GM23338 (cell line): ENCODE results near the gene CEP68. TPM values are rescaled to one million over a fixed set of nuclear protein-coding genes. Genes with fewer than 3 reads are reported as not detected.

ENCODE experiments used
- ATAC-seq: fragments of 200-7000 bp; cut with Tn5 transposase; 3 replicates; pipeline ENCODE4 v1.9.1; 2020
- DNase-seq: peaks from one replicate; pipeline ENCODE4 v3.0.0-alpha.2; 2015; ENCODE audit warnings: low spot score
- H2AFZ ChIP-seq: fragments of 200-600 bp; sonication (generic); 2 replicates; pipeline ENCODE4 v1.8.0; 2016; ENCODE audit warnings: antibody characterized with exemption, mild to moderate bottlenecking, moderate library complexity
- H3F3A ChIP-seq: fragments of 200-600 bp; sonication (generic); replicated peaks from 2 replicates; pipeline ENCODE4 v1.8.0; 2017; ENCODE audit warnings: antibody characterized with exemption, mixed run types, low read depth
- H3K27ac ChIP-seq: fragments of 200-600 bp; sonication (generic); 2 replicates; pipeline ENCODE4 v1.6.1; 2016; ENCODE audit warnings: low read depth
- H3K27me3 ChIP-seq: fragments of 200-600 bp; sonication (generic); 2 replicates; pipeline ENCODE4 v1.8.0; 2016; ENCODE audit warnings: mild to moderate bottlenecking, mixed run types, moderate library complexity; ENCODE audit not compliant: insufficient read depth
- H3K36me3 ChIP-seq: fragments of 200-600 bp; sonication (generic); 2 replicates; pipeline ENCODE4 v1.8.0; 2016; ENCODE audit warnings: mild to moderate bottlenecking; ENCODE audit not compliant: insufficient read depth
- H3K4me1 ChIP-seq: fragments of 200-600 bp; sonication (generic); 2 replicates; pipeline ENCODE4 v1.8.0; 2016; ENCODE audit warnings: mild to moderate bottlenecking, moderate library complexity; ENCODE audit not compliant: insufficient read depth
- H3K4me2 ChIP-seq: fragments of 200-600 bp; sonication (generic); 2 replicates; pipeline ENCODE4 v1.7.1; 2017; ENCODE audit warnings: mixed run types
- H3K4me3 ChIP-seq: fragments of 200-600 bp; sonication (generic); 2 replicates; pipeline ENCODE4 v1.6.1; 2016; ENCODE audit warnings: mixed run types
- H3K79me2 ChIP-seq: fragments of 200-600 bp; sonication (generic); replicated peaks from 2 replicates; pipeline ENCODE4 v1.8.0; 2017; ENCODE audit warnings: mild to moderate bottlenecking; ENCODE audit not compliant: insufficient read depth
- H3K9me2 ChIP-seq: fragments of 200-600 bp; sonication (generic); 2 replicates; pipeline ENCODE4 v1.8.0; 2017; ENCODE audit not compliant: insufficient read depth
- H4K20me1 ChIP-seq: fragments of 200-600 bp; sonication (generic); replicated peaks from 2 replicates; pipeline ENCODE4 v1.8.0; 2017; ENCODE audit warnings: mild to moderate bottlenecking; ENCODE audit not compliant: insufficient read depth
- H3K27ac Mint-ChIP-seq: 2 replicates; pipeline ENCODE4 v1.8.0; 2020; ENCODE audit warnings: inconsistent platforms, mild to moderate bottlenecking, moderate library complexity, mixed read lengths
- H3K27me3 Mint-ChIP-seq: 3 replicates; pipeline ENCODE4 v1.8.0; 2022; ENCODE audit warnings: low read depth, mild to moderate bottlenecking, moderate library complexity, mixed read lengths, inconsistent platforms; ENCODE audit not compliant: insufficient read depth, poor library complexity
- H3K36me3 Mint-ChIP-seq: 3 replicates; pipeline ENCODE4 v1.8.0; 2021; ENCODE audit warnings: low read depth, mild to moderate bottlenecking, inconsistent platforms, moderate library complexity, mixed read lengths
- H3K4me1 Mint-ChIP-seq: 3 replicates; pipeline ENCODE4 v1.8.0; 2020; ENCODE audit warnings: mild to moderate bottlenecking, inconsistent platforms, mixed read lengths
- H3K4me3 Mint-ChIP-seq: 3 replicates; pipeline ENCODE4 v1.8.0; 2021; ENCODE audit warnings: moderate library complexity, mild to moderate bottlenecking, inconsistent platforms, mixed read lengths
- H3K9me3 Mint-ChIP-seq: 3 replicates; pipeline ENCODE4 v1.8.0; 2020; ENCODE audit warnings: moderate library complexity, mild to moderate bottlenecking, inconsistent platforms, mixed read lengths
- CREB1 ChIP-seq: fragments of 250-450 bp; sonication (Bioruptor Pico); IDR thresholded peaks from 2 replicates; pipeline ENCODE4 v1.5.0; 2020; ENCODE audit warnings: low read depth, mild to moderate bottlenecking, moderate library complexity
- ETS1 ChIP-seq: IDR thresholded peaks from 2 replicates; pipeline ENCODE4 v1.6.1; 2016; ENCODE audit warnings: antibody characterized with exemption
- EZH2 ChIP-seq: fragments of 200-600 bp; sonication (generic); IDR thresholded peaks from one replicate; pipeline ENCODE4 v1.8.0; 2017; ENCODE audit warnings: antibody characterized with exemption, mild to moderate bottlenecking, low read depth; ENCODE audit not compliant: unreplicated experiment
- EZH2phosphoT487 ChIP-seq: fragments of 200-600 bp; sonication (generic); IDR thresholded peaks from one replicate; pipeline ENCODE4 v1.8.1; 2018; ENCODE audit warnings: antibody characterized with exemption; ENCODE audit not compliant: unreplicated experiment
- JUNB ChIP-seq: IDR thresholded peaks from one replicate; pipeline ENCODE4 v1.6.1; 2016; ENCODE audit warnings: antibody characterized with exemption; ENCODE audit not compliant: unreplicated experiment
- NANOG ChIP-seq: IDR thresholded peaks from 2 replicates; pipeline ENCODE4 v1.6.1; 2016; ENCODE audit warnings: antibody characterized with exemption, borderline replicate concordance
- POLR2AphosphoS5 ChIP-seq: IDR thresholded peaks from 2 replicates; pipeline ENCODE4 v1.6.1; 2016; ENCODE audit warnings: antibody characterized with exemption, low read depth
- STAT1 ChIP-seq: IDR thresholded peaks from one replicate; pipeline ENCODE4 v1.6.1; 2016; ENCODE audit warnings: antibody characterized with exemption; ENCODE audit not compliant: unreplicated experiment
- ZNF114 ChIP-seq: fragments of 250-450 bp; sonication (Bioruptor Pico); IDR thresholded peaks from 2 replicates; pipeline ENCODE4 v1.5.0; 2020; ENCODE audit warnings: mild to moderate bottlenecking, moderate library complexity
- ZNF331 ChIP-seq: fragments of 250-450 bp; sonication (Bioruptor Pico); IDR thresholded peaks from 2 replicates; pipeline ENCODE4 v1.5.0; 2020; ENCODE audit warnings: low read depth, mild to moderate bottlenecking, moderate library complexity
- ZNF462 ChIP-seq: fragments of 250-450 bp; sonication (Bioruptor Pico); IDR thresholded peaks from 2 replicates; pipeline ENCODE4 v1.5.0; 2020; ENCODE audit warnings: mild to moderate bottlenecking, moderate library complexity
- polyA plus RNA-seq: library from polyadenylated mRNA; unstranded; fragments of >200 nt; fragmentation: Nextera tagmentation; extraction: Ambion mirVana; gene quantifications from 2 replicates; pipeline ENCODE4 v1.2.1, GENCODE V29; 2016
- total RNA-seq: library from RNA; depleted of rRNA; stranded (reverse); fragments of >200 nt; shearing (Covaris generic); gene quantifications from 2 replicates; pipeline ENCODE4 v1.2.3, GENCODE V29; 2014
- TF ChIP-seq, protein P1 (sequence below): IDR thresholded peaks from one replicate; pipeline ENCODE4 v1.6.1; 2018; ENCODE audit warnings: antibody characterized with exemption; ENCODE audit not compliant: unreplicated experiment

Gene CEP68
- total and polyA plus RNA-seq, 2 experiments from 2014 or later, result 13.0 to 24.4 TPM

GRCh38 chr2:65107530-65107929, 51.3 kb downstream of the CEP68 start:
- Histone ChIP-seq H3K79me2 (peaks cover 96% of the 10 kb centered on the region), H4K20me1 (peaks cover 30% of the 10 kb centered on the region)

More at GRCh38 chr2:65107530-65107929, 51.3 kb downstream of the CEP68 start:
- no peak overlapping the region for H3K4me3 Mint-ChIP-seq
- Histone ChIP-seq H3K4me3 (no peak overlapping the region), H3K4me1 (no peaks in the 10 kb centered on the region), H3K36me3 (0 out of 2 replicates have a peak, but pooled peaks cover 7% of the 10 kb centered on the region), H3K4me2 (no peak overlapping the region), H2AFZ (no peak overlapping the region), H3K27me3 (no peaks in the 10 kb centered on the region), H3K9me2 (no peaks in the 10 kb centered on the region), H3K27ac (no peak overlapping the region), H3F3A (no peaks in the 10 kb centered on the region)
- H3K27me3 Mint-ChIP-seq, result peaks cover 3% of the 10 kb centered on the region
- DNase-seq (no peak), ATAC-seq (no peak)
- no peaks in the 10 kb centered on the region; the same call in 2 of the 3 replicates for H3K9me3 Mint-ChIP-seq
- TF ChIP-seq NANOG (no peak), JUNB (no peak), STAT1 (no peak), ZNF331 (no peak), EZH2phosphoT487 (no peak), POLR2AphosphoS5 (no peak), ZNF462 (CRISPR knock-in tag) (no peak), ZNF114 (no peak), ETS1 (no peak), EZH2 (no peak), CREB1 (no peak)
- TF ChIP-seq, protein P1, sequence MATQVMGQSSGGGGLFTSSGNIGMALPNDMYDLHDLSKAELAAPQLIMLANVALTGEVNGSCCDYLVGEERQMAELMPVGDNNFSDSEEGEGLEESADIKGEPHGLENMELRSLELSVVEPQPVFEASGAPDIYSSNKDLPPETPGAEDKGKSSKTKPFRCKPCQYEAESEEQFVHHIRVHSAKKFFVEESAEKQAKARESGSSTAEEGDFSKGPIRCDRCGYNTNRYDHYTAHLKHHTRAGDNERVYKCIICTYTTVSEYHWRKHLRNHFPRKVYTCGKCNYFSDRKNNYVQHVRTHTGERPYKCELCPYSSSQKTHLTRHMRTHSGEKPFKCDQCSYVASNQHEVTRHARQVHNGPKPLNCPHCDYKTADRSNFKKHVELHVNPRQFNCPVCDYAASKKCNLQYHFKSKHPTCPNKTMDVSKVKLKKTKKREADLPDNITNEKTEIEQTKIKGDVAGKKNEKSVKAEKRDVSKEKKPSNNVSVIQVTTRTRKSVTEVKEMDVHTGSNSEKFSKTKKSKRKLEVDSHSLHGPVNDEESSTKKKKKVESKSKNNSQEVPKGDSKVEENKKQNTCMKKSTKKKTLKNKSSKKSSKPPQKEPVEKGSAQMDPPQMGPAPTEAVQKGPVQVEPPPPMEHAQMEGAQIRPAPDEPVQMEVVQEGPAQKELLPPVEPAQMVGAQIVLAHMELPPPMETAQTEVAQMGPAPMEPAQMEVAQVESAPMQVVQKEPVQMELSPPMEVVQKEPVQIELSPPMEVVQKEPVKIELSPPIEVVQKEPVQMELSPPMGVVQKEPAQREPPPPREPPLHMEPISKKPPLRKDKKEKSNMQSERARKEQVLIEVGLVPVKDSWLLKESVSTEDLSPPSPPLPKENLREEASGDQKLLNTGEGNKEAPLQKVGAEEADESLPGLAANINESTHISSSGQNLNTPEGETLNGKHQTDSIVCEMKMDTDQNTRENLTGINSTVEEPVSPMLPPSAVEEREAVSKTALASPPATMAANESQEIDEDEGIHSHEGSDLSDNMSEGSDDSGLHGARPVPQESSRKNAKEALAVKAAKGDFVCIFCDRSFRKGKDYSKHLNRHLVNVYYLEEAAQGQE, result no peak
- peaks cover 9% of the 10 kb centered on the region; the same call in 2 of the 3 replicates for H3K36me3 Mint-ChIP-seq
- no peaks in the 10 kb centered on the region for H3K4me1 Mint-ChIP-seq
- H3K27ac Mint-ChIP-seq, result no peak overlapping the region
